ENCODE measurements around the gene PITX2. TPM values are rescaled to one million over a fixed set of nuclear protein-coding genes. Genes with fewer than 3 reads are reported as not detected.

Gene PITX2
- polyA plus RNA-seq, 1 donor (not counting 4 experiments of a cell fraction or from before 2014, with no cell fraction given), result not detected

- no peak for FAIRE-seq
- Histone ChIP-seq H3K9ac (ENCODE audit: control insufficient read depth, extremely low read depth, insufficient read depth, low read length) (no peak overlapping the region), H3K27me3 (ENCODE audit: control insufficient read depth, extremely low read depth, insufficient read depth, low read length) (no peaks in the 10 kb centered on the region), H3K4me2 (ENCODE audit: control insufficient read depth, extremely low read depth, insufficient read depth, low read depth, low read length) (no peak overlapping the region), H3K9me1 (ENCODE audit: control insufficient read depth, extremely low read depth, insufficient read depth, low read length) (no peaks in the 10 kb centered on the region), H3K79me2 (ENCODE audit: control insufficient read depth, insufficient read depth, low read length) (no peaks in the 10 kb centered on the region), H2AFZ (ENCODE audit: control insufficient read depth, low read length) (no peak overlapping the region), H4K20me1 (ENCODE audit: control insufficient read depth, extremely low read depth, insufficient read depth, low read length) (no peaks in the 10 kb centered on the region), H3K27ac (ENCODE audit: control insufficient read depth, insufficient read depth, low read length) (no peak overlapping the region), H3K4me3 (ENCODE audit: control insufficient read depth in 2 of 3, extremely low read depth in 1 of 3, insufficient read depth in 2 of 3, low read depth in 1 of 3, low read length in 3 of 3) (no peak overlapping the region), H3K4me1 (ENCODE audit: control insufficient read depth, extremely low read depth, insufficient read depth, low read length) (no peaks in the 10 kb centered on the region), H3K9me3 (ENCODE audit: control insufficient read depth, low read depth, low read length) (no peaks in the 10 kb centered on the region), H3K36me3 (ENCODE audit: control insufficient read depth in 2 of 2, extremely low read depth in 1 of 2, insufficient read depth in 2 of 2, low read length in 2 of 2) (no peaks in the 10 kb centered on the region)
- DNase-seq (ENCODE audit: low read depth, low spot score), result no peak
- TF ChIP-seq CTCF (optimal IDR thresholded peaks at IDR 0.05 in 1 of 3, IDR thresholded peaks at IDR 0.05 in 1 of 3, conservative IDR thresholded peaks at IDR 0.05 in 1 of 3; ENCODE audit: extremely low read depth in 1 of 3, insufficient read depth in 2 of 3, low read length in 3 of 3) (no peak), EZH2 (IDR thresholded peaks at IDR 0.05; ENCODE audit: low read length) (no peak)
- dilution Hi-C loops (cut with MboI; ENCODE audit: extremely low pct_ligation_motif_present, low sequenced_read_pairs), result no loop called here
Observed at GRCh38 chr4:110653321-110654253, 30.7 kb upstream of the PITX2 start.

DNA sequence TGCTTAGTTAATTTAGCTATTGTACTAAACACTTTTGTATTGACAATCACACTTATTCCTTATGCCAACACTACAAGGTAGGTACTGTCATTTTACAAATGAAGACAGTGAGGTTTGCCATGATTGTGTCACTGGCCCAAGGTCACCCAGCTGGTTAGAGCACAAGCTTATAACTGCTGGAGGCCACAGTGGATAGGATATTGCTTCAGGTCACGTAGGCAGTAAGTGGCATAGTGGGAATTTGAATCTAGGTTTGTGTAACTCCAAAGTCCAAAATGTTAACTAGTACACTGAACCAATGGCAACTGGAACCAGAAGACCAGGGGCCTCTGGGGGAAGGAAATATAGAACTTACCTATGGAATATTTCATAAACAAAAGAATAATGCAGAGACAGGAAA lies 21.1 kb upstream of the PITX2 start:
- dilution Hi-C loops (cut with MboI; ENCODE audit: extremely low pct_ligation_motif_present, low sequenced_read_pairs), result loop anchor here (25.0 kb wide), 1 partner anchor 318 kb away; no protein-coding TSS in a partner anchor
- Histone ChIP-seq H3K9ac (ENCODE audit: control insufficient read depth, extremely low read depth, insufficient read depth, low read length) (no peak overlapping the region), H2AFZ (ENCODE audit: control insufficient read depth, low read length) (no peak overlapping the region), H3K9me3 (ENCODE audit: control insufficient read depth, low read depth, low read length) (no peaks in the 10 kb centered on the region), H3K79me2 (ENCODE audit: control insufficient read depth, insufficient read depth, low read length) (no peaks in the 10 kb centered on the region), H4K20me1 (ENCODE audit: control insufficient read depth, extremely low read depth, insufficient read depth, low read length) (no peaks in the 10 kb centered on the region), H3K4me3 (ENCODE audit: control insufficient read depth in 2 of 3, extremely low read depth in 1 of 3, insufficient read depth in 2 of 3, low read depth in 1 of 3, low read length in 3 of 3) (no peak overlapping the region), H3K27ac (ENCODE audit: control insufficient read depth, insufficient read depth, low read length) (no peak overlapping the region), H3K36me3 (ENCODE audit: control insufficient read depth in 2 of 2, extremely low read depth in 1 of 2, insufficient read depth in 2 of 2, low read length in 2 of 2) (no peaks in the 10 kb centered on the region), H3K4me1 (ENCODE audit: control insufficient read depth, extremely low read depth, insufficient read depth, low read length) (no peaks in the 10 kb centered on the region), H3K9me1 (ENCODE audit: control insufficient read depth, extremely low read depth, insufficient read depth, low read length) (no peaks in the 10 kb centered on the region), H3K4me2 (ENCODE audit: control insufficient read depth, extremely low read depth, insufficient read depth, low read depth, low read length) (no peak overlapping the region), H3K27me3 (ENCODE audit: control insufficient read depth, extremely low read depth, insufficient read depth, low read length) (peaks cover 34% of the 10 kb centered on the region)
- DNase-seq (ENCODE audit: low read depth, low spot score), result no peak
- no peak for TF ChIP-seq CTCF (optimal IDR thresholded peaks at IDR 0.05 in 1 of 3, IDR thresholded peaks at IDR 0.05 in 1 of 3, conservative IDR thresholded peaks at IDR 0.05 in 1 of 3; ENCODE audit: extremely low read depth in 1 of 3, insufficient read depth in 2 of 3, low read length in 3 of 3)
- TF ChIP-seq EZH2 (IDR thresholded peaks at IDR 0.05; ENCODE audit: low read length), result no peak
- FAIRE-seq, result no peak

All from keratinocyte (primary cell).